22Rv1 (cell line): ENCODE results near the gene PITPNB.

Experiments
- ZFX ChIP-seq: fragments of 450-650 bp; IDR thresholded peaks from 2 replicates; pipeline ENCODE4 v1.6.1; 2017; ENCODE audit warnings: antibody characterized with exemption, borderline replicate concordance
- TF ChIP-seq, protein P1 (sequence below): fragments of 450-650 bp; IDR thresholded peaks from 2 replicates; pipeline ENCODE4 v1.5.1; 2017; ENCODE audit warnings: mild to moderate bottlenecking

DNA sequence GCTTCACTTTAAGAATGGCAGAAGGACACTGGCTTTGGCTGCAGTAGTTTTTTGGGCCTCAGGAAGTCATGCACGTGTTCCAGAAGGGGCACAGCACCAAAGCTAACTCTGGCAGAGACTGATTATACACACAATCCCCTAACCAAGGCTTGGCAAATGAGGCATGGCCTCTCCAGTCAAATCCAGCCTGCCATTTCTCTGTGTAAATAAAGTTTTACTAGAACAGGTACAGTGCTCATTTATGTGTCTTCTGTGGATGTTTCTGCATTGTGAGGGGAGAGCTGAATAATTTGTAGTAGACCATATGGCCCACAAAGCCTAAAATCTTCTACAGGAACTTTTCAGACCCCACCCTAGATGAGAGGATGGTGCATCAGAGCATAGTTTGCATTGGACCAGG, 71.1 kb downstream of the PITPNB start:
- TF ChIP-seq, protein P1, sequence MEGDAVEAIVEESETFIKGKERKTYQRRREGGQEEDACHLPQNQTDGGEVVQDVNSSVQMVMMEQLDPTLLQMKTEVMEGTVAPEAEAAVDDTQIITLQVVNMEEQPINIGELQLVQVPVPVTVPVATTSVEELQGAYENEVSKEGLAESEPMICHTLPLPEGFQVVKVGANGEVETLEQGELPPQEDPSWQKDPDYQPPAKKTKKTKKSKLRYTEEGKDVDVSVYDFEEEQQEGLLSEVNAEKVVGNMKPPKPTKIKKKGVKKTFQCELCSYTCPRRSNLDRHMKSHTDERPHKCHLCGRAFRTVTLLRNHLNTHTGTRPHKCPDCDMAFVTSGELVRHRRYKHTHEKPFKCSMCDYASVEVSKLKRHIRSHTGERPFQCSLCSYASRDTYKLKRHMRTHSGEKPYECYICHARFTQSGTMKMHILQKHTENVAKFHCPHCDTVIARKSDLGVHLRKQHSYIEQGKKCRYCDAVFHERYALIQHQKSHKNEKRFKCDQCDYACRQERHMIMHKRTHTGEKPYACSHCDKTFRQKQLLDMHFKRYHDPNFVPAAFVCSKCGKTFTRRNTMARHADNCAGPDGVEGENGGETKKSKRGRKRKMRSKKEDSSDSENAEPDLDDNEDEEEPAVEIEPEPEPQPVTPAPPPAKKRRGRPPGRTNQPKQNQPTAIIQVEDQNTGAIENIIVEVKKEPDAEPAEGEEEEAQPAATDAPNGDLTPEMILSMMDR = no peak
- no peak for TF ChIP-seq ZFX
